CD4-positive, alpha-beta T cell (primary cell): ENCODE data around the gene PRSS16. TPM values are rescaled to one million over a fixed set of nuclear protein-coding genes. Genes with fewer than 3 reads are reported as not detected.

Experiments used
- ATAC-seq: fragments of 200-7000 bp; cut with Tn5 transposase; one replicate; pipeline ENCODE4 v1.10.0; 2022; ENCODE audit warnings: mild to moderate bottlenecking; ENCODE audit not compliant: poor library complexity
- CTCF ChIA-PET: fragments of 350-600 bp; sonication (Branson Sonifier 250); formaldehyde crosslinking; loops from one replicate; lab custom pipeline; 2021; ENCODE audit warnings: antibody characterized with exemption, inconsistent platforms; lab: Charles Lee
- POLR2A ChIA-PET: fragments of 350-600 bp; sonication (Branson Sonifier 250); formaldehyde crosslinking; loops from one replicate; lab custom pipeline; 2021; ENCODE audit warnings: antibody characterized with exemption, inconsistent platforms; lab: Charles Lee
- DNase-seq, 14 experiments: peaks; one replicate each; pipeline ENCODE4 v3.0.0-alpha.2; 2013 to 2020; ENCODE audit warnings: mixed read lengths in 2 of 14
- H3K27ac ChIP-seq, 2 donors: one replicate each; pipeline versions ENCODE4 v1.5.1 to v1.7.0; 2013; ENCODE audit warnings: low read length in 2 of 2, low read depth in 1 of 2, mild to moderate bottlenecking in 1 of 2
- H3K27me3 ChIP-seq, 2 experiments: 1 replicate in 1 of 2; 2 replicates in 1 of 2; pipeline versions ENCODE4 v1.6.1 to v1.7.0; 2013; ENCODE audit warnings: low read length in 2 of 2, control low read depth in 1 of 2, mild to moderate bottlenecking in 1 of 2, moderate library complexity in 1 of 2; ENCODE audit not compliant: insufficient read depth in 2 of 2, control insufficient read depth in 1 of 2
- H3K36me3 ChIP-seq: one replicate; pipeline ENCODE4 v1.6.1; 2013; ENCODE audit warnings: low read length, control low read depth; ENCODE audit not compliant: insufficient read depth
- H3K4me1 ChIP-seq: one replicate; pipeline ENCODE4 v1.6.1; 2013; ENCODE audit warnings: low read length, control low read depth; ENCODE audit not compliant: insufficient read depth
- H3K4me3 ChIP-seq: one replicate; pipeline ENCODE4 v1.5.1; 2013; ENCODE audit warnings: mild to moderate bottlenecking, low read length, moderate library complexity
- H3K9me3 ChIP-seq, 2 experiments: 1 replicate in 1 of 2; 2 replicates in 1 of 2; pipeline versions ENCODE4 v1.6.1 to v1.7.0; 2013; ENCODE audit warnings: low read length in 2 of 2, mild to moderate bottlenecking in 2 of 2, control low read depth in 1 of 2, moderate library complexity in 1 of 2; ENCODE audit not compliant: control insufficient read depth in 1 of 2, insufficient read depth in 1 of 2
- H3K27ac Mint-ChIP-seq: one replicate; pipeline ENCODE4 v1.8.0; 2020; ENCODE audit warnings: mixed read lengths
- H3K27me3 Mint-ChIP-seq: one replicate; pipeline ENCODE4 v1.8.0; 2021; ENCODE audit warnings: mixed read lengths
- H3K36me3 Mint-ChIP-seq: one replicate; pipeline ENCODE4 v1.8.0; 2021; ENCODE audit warnings: low read depth, mixed read lengths
- H3K4me1 Mint-ChIP-seq: one replicate; pipeline ENCODE4 v1.8.0; 2021; ENCODE audit warnings: low read depth, mixed read lengths
- H3K4me3 Mint-ChIP-seq: one replicate; pipeline ENCODE4 v1.8.0; 2020; ENCODE audit warnings: mild to moderate bottlenecking, mixed read lengths
- H3K9me3 Mint-ChIP-seq: one replicate; pipeline ENCODE4 v1.8.0; 2020; ENCODE audit warnings: mixed read lengths
- intact Hi-C, 2 experiments: fragments of 100-400 bp; cut with DNase I in 1 of 2; cut with micrococcal nuclease in 1 of 2; formaldehyde crosslinking; loops; one replicate each; pipeline versions ENCODE4 v1.15.1 to v1.9.0; 2023 to 2025; cut with DNase I, micrococcal nuclease
- total RNA-seq, 174 experiments: library from RNA in 2 of 174; stranded (reverse) in 2 of 174; gene quantifications; one replicate each; pipeline ENCODE4 v1.2.3 and lab custom pipeline; 2021 to 2026
- TF ChIP-seq, protein P1 (sequence below): fragments of 200-600 bp; IDR thresholded peaks from one replicate; pipeline ENCODE4 v1.8.0; 2022; ENCODE audit warnings: antibody characterized with exemption, mild to moderate bottlenecking

Gene PRSS16
- total RNA-seq, 2 experiments from 2014 or later, result 0.69 to 0.98 TPM

DNA sequence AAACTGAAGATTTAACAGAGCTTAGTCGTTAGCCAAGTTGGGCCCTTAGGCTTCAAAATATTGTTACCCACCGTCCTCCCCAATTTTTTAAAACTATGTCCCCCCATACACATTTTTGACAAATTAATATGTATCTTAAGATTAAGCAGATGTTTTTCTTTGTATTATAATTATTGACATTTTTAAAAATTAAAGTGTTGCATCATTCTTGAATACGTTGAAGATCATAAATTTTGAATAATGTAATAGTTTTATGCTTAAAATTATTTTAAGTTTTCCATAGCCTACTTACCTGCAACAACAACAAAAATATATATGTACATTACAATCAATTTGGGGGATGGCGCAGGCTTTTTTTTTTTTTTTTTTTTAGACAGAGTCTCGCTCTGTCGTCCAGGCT lies 8.2 kb upstream of the PRSS16 start:
- no peak overlapping the region for H3K27ac ChIP-seq

DNA sequence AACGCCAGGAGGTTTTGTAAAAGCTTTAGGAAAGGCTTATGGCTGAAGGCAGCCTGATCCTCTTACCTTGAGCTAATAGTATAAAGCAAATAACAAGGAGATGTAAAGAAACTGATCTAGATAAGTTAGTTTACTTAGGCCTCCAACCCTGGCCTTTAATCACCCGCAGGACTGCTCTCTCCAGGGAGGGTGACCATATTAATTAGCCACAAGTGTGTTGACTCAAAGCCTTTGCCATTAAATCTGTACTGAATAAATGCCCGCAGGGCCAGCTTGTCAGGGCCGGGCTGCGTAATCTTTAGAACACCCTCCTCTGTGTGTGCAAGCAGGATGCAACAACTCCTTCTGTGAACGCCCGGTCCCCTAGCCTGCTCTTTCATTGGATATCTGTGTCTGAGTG lies 6.1 kb upstream of the PRSS16 start:
- ChIA-PET CTCF (no interaction called here), POLR2A (interaction anchor here (0.6 kb wide), 1 partner anchor 632 kb away, joined by 3 read pairs; a partner anchor contains a TSS)
- H3K36me3 ChIP-seq, result no peaks in the 10 kb centered on the region
- H3K4me1 ChIP-seq, result peaks cover 10% of the 10 kb centered on the region
- Mint-ChIP-seq H3K36me3 (peaks cover 12% of the 10 kb centered on the region), H3K27me3 (peaks cover 68% of the 10 kb centered on the region), H3K4me1 (peaks cover 23% of the 10 kb centered on the region), H3K9me3 (peaks cover 4% of the 10 kb centered on the region), H3K27ac (no peak overlapping the region), H3K4me3 (no peak overlapping the region)
- DNase-seq, result no peak
- TF ChIP-seq, protein P1, sequence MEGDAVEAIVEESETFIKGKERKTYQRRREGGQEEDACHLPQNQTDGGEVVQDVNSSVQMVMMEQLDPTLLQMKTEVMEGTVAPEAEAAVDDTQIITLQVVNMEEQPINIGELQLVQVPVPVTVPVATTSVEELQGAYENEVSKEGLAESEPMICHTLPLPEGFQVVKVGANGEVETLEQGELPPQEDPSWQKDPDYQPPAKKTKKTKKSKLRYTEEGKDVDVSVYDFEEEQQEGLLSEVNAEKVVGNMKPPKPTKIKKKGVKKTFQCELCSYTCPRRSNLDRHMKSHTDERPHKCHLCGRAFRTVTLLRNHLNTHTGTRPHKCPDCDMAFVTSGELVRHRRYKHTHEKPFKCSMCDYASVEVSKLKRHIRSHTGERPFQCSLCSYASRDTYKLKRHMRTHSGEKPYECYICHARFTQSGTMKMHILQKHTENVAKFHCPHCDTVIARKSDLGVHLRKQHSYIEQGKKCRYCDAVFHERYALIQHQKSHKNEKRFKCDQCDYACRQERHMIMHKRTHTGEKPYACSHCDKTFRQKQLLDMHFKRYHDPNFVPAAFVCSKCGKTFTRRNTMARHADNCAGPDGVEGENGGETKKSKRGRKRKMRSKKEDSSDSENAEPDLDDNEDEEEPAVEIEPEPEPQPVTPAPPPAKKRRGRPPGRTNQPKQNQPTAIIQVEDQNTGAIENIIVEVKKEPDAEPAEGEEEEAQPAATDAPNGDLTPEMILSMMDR, result no peak
- H3K9me3 ChIP-seq, result peaks cover 16 to 19% of the 10 kb centered on the region in 2 experiments
- H3K27me3 ChIP-seq, result peaks cover 48 to 75% of the 10 kb centered on the region in 2 experiments
- intact Hi-C loops, result no loop called here
- H3K27ac ChIP-seq, result no peak overlapping the region
- ATAC-seq, result no peak
- H3K4me3 ChIP-seq, result no peak overlapping the region

More for the DNA sequence above, 8.2 kb upstream of the PRSS16 start:
- H3K36me3 Mint-ChIP-seq, result peaks cover 12% of the 10 kb centered on the region
- Histone ChIP-seq H3K4me1 (peaks cover 10% of the 10 kb centered on the region), H3K4me3 (no peak overlapping the region), H3K36me3 (no peaks in the 10 kb centered on the region), H3K9me3 (peaks cover 23 to 24% of the 10 kb centered on the region in 2 experiments), H3K27me3 (peaks cover 58 to 80% of the 10 kb centered on the region in 2 experiments)
- H3K27me3 Mint-ChIP-seq, result peaks cover 88% of the 10 kb centered on the region
- ChIA-PET CTCF (no interaction called here), POLR2A (no interaction called here)
- DNase-seq (no peak), ATAC-seq (no peak)
- H3K9me3 Mint-ChIP-seq, result peaks cover 4% of the 10 kb centered on the region
- TF ChIP-seq, protein P1, result no peak
- H3K4me3 Mint-ChIP-seq, result no peak overlapping the region
- intact Hi-C loops, result loop anchor here in 1 of 2 experiments (5.0 kb wide), 1 partner anchor 43 kb away; no protein-coding TSS in a partner anchor
- H3K27ac Mint-ChIP-seq, result no peak overlapping the region
- peaks cover 31% of the 10 kb centered on the region for H3K4me1 Mint-ChIP-seq

DNA sequence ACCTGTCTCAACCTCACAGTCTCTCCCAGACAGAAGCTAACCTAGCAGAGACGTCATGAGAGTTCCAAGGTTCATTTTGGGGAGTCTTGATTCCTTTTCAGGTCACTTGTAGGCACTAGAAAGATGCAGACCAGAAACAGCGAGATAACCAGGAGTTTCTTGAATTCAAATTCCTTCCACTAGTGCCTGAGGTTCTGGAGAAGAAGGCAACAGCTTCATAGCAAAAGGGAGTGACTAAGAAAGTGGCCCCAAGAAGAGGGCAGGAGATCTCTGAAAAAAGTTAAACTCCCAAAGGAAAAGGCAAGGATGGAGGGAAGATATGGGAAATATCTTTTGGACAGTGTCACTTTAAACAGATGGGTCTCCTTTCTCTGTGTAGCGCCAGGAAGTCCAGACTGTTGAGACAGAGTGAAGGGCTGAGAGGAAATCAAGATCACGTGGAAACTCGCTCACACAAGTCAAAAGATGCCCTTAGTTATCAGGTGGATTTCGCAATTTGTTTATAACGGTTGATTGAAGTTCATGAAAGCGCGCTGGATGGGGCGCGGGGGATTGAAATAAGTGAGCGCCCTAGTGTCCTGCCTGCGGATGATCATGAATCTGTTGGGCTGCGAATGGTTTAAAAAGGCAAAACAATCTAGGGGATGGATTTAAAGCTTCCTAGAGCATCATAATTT lies 4.8 kb upstream of the PRSS16 start:
- Histone ChIP-seq H3K27ac (no peak overlapping the region), H3K27me3 (peaks cover 47 to 62% of the 10 kb centered on the region in 2 experiments), H3K36me3 (no peaks in the 10 kb centered on the region), H3K9me3 (peaks cover 7 to 19% of the 10 kb centered on the region in 2 experiments), H3K4me1 (peaks cover 10% of the 10 kb centered on the region), H3K4me3 (no peak overlapping the region)
- intact Hi-C loops, result no loop called here
- no peak overlapping the region for H3K27ac Mint-ChIP-seq
- CTCF ChIA-PET, result no interaction called here
- TF ChIP-seq, protein P1, result no peak
- ATAC-seq (no peak), DNase-seq (no peak)
- H3K9me3 Mint-ChIP-seq, result no peaks in the 10 kb centered on the region
- H3K4me3 Mint-ChIP-seq, result no peak overlapping the region
- H3K36me3 Mint-ChIP-seq, result peaks cover 7% of the 10 kb centered on the region
- peaks cover 11% of the 10 kb centered on the region for H3K4me1 Mint-ChIP-seq
- H3K27me3 Mint-ChIP-seq, result peaks cover 55% of the 10 kb centered on the region
- POLR2A ChIA-PET, result no interaction called here
